ENCODE results near the gene SKI.

The SKI gene

GRCh38 chr1:2298685-2299084 is 70.6 kb downstream of the SKI start:
- DNase-seq, result no peak

DNA sequence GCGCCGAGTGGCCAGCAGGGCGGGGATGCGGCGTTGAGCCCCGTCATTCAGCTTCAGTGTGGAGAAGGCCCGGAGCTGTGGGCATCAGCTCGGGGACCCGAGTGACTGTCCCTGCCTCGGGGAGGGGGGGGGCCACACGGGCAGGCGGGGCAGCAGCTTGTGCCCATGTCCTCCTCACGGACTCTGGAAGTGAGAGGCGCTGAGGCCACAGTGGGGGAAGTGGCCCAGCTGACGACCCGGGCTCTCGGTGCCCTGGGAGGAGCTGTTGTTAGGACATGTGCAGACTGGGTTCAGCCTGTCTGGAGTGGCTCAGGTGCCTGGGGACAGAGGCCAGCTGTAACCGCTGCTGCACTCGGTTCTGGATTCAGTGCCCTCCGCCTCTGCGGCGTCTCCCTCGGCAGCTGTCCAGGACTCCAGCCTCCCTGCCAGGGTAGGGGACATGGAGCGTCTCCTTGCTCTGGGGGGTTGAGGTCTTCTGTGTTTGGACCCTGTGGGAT is 71.1 kb downstream of the SKI start:
- no peak for DNase-seq

DNA sequence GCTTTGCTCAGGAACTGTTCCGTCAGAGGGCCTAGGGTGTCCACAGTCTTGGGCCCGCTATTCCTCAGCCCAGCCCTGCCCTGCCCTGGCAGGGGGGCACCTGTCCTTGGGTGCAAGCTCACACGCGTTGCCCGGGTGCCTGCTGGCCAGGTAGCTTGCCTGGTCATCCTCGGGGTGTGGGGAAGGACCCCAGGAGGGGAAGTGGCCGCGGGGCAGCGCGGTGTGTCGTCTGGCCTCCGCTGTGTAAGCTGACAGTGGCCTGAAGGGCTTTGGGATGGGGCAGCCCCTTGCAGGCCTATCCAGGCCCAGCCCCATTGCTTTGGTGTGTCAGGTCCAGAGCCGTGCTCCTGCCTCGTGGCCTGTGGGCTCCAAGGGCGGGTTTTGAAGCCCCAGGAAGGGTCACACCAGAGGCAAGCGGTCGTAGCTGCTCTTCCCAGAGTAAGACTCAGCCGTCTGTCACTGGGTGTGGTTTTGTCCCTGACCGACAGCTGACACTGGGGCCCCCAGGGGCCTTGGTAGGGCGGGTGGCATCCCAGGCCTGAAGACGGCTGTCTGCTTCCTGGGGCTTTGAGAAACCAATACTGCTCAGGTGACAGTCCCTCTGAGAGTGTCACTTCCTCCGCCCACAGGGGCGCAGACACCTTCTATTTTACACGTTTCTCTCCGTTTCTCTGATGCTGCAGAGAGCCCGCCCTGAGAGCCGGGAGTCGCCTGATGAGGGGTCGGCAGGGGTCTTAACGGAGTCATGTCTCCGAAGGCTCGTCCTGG is 72.1 kb downstream of the SKI start:
- DNase-seq, result no peak

DNA sequence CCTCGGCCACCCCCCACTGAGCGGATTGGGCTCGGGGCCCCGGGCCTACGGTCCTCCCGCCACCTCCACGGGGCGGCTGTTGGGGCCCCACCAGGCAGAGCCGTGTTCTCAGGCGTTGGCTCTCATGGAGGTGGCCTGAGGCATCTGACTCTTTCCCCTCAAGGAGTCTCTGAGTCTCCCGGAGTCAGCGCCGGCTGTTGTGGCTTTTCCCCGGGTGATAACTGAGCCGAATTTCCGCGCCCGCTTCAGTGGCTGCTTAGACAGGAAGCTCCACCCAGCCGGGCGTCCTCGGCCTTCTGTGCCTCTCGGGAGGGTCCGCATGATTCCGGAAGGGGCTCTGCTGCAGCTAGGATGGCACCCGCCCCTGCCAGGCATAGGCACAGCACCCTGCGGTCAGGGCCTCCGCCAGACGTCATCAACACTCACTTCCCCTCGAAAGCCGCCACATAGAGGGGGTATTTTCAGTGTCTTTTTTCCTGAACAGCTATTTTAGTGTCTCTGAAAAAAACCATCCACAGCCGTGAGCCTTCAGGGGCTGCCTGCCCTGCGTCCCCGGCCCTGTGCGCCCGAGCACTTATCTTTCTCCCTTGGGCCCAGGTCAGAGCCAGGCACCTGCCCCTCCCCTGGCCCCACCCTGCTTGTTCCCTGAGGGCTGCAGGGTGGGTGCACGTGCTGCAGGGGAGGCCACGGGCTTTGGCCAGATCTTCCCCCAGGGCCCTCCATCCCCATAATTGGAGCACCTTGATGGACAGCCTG is 72.9 kb downstream of the SKI start:
- DNase-seq, result no peak

DNA sequence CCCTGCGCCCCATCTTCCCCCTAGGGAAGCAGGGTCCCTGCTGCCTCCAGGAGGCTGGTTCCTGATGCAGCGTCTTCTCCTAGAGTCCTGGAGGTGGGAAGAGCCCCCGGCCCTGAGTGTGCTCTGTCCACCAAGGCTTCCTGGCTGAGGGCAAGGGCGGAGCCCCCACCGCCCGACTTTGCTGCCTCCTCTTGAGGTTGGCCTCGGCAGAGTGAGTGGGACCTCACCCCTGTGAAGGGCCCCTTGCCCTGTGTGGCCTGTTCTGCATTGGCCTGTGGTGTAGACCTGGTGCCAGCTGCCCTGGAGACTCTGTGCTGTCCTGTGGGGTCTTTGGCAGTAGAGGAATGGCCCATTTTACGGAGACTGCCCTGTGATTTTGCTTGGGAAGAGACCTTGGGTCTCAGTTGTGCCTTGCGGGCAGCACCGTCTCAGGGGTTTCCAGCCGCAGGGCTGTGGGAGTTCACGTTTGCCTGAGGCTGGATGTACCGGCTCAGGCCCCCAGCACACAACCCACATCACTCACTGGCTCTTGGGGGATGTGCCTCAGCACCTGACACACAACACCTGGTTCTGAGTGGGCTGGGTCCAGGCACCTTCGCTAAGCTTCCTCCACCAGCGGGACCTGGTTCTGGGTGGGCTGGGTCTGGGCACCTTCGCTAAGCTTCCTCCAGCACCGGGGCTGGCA is 73.6 kb downstream of the SKI start:
- no peak for DNase-seq

DNA sequence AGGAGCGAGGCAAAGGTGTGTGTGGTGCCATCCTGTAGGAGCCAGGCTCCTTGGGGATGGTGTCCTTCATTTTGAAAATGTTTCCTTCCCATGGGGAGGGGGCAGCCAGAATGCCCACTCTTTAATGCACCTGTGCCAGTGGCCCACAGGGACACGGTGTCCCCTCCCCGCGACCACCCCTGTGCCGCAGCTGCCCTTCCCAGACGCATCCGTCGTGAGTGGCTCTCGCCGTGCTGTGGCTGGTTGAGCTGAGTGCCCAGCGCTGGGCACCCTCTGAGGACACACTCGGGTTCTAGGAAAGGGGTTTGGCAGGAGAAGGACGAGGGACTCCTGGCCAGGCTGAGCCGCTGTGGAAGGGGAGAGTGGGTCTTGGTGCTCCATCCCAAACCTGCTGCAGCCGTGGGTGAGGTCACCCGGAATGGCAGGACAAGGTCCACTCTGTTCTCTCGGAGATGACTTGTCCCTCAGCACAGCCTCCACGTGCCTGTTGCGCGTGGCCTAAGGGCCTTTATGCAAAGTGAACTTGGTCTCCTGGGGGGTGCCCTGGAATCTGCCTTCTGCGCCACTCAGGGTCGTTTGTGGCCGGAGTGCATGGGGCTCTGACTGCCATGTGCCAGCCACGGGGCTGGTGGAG is 74.3 kb downstream of the SKI start:
- no peak for DNase-seq

- no peak for DNase-seq
Measured at GRCh38 chr1:2303016-2303775, 75.1 kb downstream of the SKI start.

GRCh38 chr1:2303781-2304180 is 75.7 kb downstream of the SKI start:
- no peak for DNase-seq

DNA sequence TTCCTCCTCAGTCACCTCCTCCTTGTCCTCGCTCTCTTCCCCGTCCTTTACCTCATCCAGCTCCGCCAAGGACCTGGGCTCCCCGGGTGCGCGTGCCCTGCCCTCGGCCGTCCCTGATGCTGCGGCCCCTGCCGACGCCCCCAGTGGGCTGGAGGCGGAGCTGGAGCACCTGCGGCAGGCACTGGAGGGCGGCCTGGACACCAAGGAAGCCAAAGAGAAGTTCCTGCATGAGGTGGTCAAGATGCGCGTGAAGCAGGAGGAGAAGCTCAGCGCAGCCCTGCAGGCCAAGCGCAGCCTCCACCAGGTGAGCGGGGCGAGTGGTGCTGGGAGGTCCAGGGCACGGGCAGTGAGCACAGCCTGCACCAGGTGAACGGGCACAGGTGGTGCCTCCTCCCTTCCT is 76.2 kb downstream of the SKI start:
- DNase-seq, result no peak

- DNase-seq, result no peak
Measured at GRCh38 chr1:2304921-2305681, 77.0 kb downstream of the SKI start.

DNA sequence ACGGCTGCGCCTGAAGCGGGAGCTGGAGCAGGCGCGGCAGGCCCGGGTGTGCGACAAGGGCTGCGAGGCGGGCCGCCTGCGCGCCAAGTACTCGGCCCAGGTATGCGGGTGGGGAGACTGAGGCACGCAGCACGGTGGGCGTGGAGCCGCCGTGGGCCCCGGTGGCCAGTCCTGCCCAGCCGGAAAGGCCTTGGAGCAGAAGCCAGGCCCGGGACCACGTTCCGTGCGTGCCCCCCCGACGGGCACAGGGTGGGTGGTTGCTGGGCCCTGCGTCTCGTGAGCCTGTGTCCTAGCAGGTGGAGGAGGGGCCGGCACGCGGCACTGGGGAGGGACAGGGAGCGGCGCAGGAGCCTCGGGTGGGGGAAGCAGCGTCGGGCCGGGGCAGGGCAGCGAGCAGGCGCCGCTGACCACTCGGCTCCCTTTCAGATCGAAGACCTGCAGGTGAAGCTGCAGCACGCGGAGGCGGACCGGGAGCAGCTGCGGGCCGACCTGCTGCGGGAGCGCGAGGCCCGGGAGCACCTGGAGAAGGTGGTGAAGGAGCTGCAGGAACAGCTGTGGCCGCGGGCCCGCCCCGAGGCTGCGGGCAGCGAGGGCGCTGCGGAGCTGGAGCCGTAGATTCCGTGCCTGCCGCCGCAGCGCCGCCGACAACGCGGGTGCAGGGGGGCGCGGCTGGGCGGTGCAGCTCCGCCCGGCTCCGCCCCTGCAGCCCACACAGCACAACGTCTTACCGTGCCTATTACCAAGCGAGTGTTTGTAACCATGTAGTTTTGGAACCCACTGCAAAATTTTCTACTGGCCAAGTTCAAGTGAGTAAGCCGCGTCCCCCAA is 78.2 kb downstream of the SKI start:
- DNase-seq, result no peak

GRCh38 chr1:2307064-2307605 is 79.0 kb downstream of the SKI start:
- no peak for DNase-seq

DNA sequence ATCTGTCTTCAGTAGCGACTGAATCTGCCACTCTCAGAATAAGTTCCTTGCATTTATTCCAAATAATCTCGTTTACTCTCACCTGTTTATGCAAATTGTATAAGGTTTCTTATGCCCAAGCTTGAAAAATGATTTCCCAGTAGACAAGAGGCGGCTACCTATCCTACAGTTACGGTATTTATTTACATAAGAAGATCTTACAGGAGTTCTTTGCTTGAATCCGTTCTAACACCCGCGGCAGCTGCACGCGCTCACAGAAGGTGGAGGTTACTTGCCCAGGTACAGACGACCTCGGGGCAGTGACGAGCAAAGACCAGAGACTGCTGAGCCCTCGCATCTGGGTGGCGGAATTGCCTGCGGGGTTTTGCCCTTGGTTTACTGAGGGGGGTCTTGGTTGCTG is 79.9 kb downstream of the SKI start:
- DNase-seq, result no peak

DNA sequence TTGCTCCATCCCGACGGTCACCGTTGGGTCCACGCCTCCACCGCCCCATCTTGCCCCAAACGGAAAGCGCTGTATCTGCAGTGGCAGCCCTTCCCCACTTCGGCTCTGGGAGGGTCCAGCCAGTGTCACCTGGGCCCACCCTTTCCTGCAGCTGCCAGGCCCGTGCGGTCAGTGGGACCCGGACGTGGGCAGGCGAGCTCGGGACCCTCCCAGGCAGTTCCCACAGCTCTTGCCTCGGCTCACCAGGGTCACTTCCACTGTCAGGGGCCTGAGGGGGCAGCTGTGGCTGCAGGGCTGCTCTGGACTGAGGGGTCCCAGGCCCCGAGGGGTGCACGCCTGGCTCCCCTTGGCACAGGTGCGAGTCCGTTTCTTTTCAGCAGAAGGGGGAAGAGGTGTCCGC is 80.7 kb downstream of the SKI start:
- no peak for DNase-seq

GRCh38 chr1:2310332-2311183 is 82.4 kb downstream of the SKI start:
- DNase-seq, result no peak

DNA sequence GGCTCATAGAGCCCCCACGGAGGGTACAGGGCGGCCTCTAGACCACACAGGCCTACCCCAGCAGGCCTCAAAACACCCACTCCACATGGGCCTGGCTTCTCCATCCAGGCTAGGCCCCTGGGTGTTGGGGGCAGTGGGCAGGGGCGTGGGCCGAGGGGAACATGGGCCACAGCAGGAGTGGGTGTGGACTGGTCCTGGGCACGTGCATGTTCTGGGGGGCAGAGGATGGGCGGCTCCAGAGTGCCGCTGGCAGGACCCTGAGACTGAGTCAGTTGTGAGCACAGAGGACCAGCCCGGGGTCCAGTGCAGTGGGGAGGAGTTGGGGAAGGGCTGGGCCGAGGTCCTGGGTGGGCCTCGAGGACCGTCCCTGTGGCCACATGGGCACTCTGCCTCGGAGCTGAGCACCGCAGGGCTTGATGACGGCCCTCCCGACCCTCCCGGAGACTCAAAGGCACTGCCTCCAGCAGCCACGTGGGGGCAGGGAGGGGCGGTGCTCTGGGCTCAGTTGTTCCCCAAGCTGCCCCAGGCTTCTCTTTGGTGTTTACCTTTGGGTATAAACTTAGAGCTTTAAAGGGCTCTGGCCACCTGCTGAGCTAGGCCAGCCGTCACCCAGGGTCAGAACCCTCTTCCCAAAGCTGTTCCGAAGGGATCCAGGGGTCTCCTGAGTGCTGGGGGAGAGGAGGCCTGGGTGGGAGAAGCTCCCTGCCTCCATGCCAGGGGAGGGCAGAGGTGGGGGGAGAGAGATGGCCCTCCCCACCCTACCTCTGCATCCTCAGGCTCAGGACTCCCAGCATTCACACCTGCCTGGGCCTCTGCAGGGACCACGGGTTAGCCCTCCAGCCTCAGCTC is 83.3 kb downstream of the SKI start:
- peak; percentile 49 for DNase-seq

- no peak for DNase-seq
Measured at GRCh38 chr1:2312160-2312514, 84.0 kb downstream of the SKI start.

- peak; percentile 49 for DNase-seq
Measured at GRCh38 chr1:2312515-2313301, 84.6 kb downstream of the SKI start.
